Prostate gland (tissue), 2 donors: ENCODE results near the gene SORBS2.

ENCODE experiments used
- POLR2A ChIP-seq: fragments of 450-650 bp; IDR thresholded peaks from one replicate; pipeline ENCODE4 v1.6.1; 2016; ENCODE audit warnings: antibody characterized with exemption, mild to moderate bottlenecking
- POLR2AphosphoS5 ChIP-seq: sonication (generic); formaldehyde crosslinking; IDR thresholded peaks from one replicate; pipeline ENCODE4 v1.6.1; 2017; ENCODE audit warnings: antibody characterized with exemption
- TF ChIP-seq, protein P1 (sequence below), 4 experiments: fragments of 200-600 bp in 2 of 4; fragments of 450-650 bp in 2 of 4; sonication (generic) in 2 of 4; IDR thresholded peaks; 1 replicate in 3 of 4; 2 replicates in 1 of 4; pipeline ENCODE4 v1.5.1; 2016 to 2019; ENCODE audit warnings: antibody characterized with exemption in 4 of 4, mild to moderate bottlenecking in 2 of 4, moderate library complexity in 2 of 4

DNA sequence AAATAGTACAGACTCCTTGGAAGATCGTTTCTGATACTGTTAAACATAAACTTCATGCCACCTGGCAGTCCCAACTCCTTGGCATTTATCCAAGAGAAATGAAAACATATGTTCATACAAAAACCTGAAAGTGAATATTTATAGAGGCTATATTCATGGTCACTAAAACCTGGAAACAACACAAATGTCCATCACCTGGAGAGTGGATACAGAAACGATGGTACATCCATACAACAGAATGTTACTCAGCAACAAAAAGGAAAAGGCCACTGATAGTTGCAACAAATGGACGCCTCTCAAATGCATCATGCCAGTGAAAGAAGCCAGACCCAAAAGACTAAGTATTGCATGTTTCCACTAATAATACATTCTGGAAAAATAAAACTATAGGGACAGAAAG is 34.0 kb upstream of the SORBS2 start:
- TF ChIP-seq, protein P1, sequence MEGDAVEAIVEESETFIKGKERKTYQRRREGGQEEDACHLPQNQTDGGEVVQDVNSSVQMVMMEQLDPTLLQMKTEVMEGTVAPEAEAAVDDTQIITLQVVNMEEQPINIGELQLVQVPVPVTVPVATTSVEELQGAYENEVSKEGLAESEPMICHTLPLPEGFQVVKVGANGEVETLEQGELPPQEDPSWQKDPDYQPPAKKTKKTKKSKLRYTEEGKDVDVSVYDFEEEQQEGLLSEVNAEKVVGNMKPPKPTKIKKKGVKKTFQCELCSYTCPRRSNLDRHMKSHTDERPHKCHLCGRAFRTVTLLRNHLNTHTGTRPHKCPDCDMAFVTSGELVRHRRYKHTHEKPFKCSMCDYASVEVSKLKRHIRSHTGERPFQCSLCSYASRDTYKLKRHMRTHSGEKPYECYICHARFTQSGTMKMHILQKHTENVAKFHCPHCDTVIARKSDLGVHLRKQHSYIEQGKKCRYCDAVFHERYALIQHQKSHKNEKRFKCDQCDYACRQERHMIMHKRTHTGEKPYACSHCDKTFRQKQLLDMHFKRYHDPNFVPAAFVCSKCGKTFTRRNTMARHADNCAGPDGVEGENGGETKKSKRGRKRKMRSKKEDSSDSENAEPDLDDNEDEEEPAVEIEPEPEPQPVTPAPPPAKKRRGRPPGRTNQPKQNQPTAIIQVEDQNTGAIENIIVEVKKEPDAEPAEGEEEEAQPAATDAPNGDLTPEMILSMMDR (IDR thresholded peaks at IDR 0.05): no peak
- TF ChIP-seq POLR2A: no peak
- no peak for TF ChIP-seq POLR2AphosphoS5
